NCI-H69 (cell line): ENCODE measurements around the gene TIPIN.
A peak's percentile ranks its signal among the peaks of the same experiment; 100 is the strongest.

Experiments used
- DNase-seq: peaks from one replicate; lab custom pipeline; 2025; lab: John Stamatoyannopoulos, UW

The TIPIN gene

DNA sequence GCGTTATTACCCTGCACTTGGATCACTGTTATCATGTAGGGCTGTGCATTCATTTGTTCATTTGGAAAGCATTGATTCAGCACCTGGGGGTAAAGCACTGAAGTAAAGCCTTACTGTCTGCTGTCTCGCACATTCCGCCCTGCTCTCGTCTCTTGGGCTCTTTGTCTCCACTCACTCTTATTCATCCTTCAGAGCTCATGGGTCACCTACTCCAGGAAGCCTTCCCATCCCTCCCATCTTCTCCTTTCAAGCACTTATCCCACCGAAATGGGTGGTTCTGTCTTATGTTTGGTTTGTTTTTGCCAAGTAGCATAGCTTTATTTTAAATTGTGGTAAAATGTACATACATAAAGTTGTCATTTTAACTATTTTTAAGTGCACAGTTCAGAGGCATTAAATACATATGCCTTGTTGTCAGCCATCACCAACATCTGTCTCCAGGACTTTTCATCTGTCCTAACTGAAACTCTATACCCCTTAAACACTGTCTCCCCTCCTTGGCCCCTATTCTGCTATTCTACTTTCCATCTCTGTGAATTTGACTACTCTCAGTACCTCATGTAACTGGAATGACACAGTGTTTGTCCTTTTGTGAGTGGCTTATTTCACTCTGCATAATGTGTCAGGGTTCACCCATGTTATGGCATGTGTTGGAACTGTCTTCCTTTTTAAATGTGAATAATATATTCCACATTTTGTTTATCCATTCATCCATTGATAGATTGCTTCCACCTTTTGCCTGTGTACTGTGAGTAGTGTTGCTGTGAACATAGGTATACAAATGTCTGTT, 53.8 kb downstream of the TIPIN start:
- no peak for DNase-seq

DNA sequence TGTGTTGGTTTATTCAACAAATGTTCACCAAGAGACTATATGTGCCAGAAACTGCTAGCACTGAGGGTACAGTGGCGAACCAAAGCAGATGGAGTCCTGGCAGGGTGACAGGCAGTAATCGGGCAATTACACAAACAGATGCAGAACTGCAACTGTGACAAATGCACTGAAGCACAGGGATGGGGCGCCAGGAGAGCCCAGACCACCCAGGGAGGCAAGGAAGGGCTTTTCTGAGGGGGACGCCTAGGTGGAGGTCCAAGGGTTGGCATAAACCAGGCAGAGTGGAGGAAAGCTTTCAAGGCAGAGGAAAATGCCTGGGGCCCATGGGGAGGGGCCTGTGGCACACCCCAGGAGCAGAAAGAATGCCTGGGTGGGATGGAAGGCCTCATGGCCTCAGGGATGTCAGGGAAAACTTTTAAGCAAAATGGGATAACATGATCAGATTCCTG, 57.7 kb downstream of the TIPIN start:
- peak; percentile 82 for DNase-seq

DNA sequence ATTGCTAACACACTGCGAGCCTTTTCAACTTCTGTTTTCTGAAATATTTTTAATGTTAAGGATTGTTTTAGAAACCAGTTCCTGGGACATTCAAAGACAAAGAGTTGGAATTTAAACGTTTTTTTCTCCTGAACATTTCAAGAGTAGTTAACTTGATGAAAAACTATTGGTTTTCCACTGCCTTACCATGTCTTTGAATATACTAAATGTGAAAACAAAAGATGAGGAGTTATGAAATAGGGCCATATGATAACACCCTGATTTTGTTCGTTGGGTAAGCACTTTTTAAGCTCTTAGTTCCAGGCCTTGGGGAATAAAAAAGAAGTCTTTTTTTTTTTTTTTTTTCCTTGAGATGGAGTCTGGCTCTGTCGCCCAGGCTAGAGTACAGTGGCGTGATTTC, 60.3 kb downstream of the TIPIN start:
- no peak for DNase-seq

DNA sequence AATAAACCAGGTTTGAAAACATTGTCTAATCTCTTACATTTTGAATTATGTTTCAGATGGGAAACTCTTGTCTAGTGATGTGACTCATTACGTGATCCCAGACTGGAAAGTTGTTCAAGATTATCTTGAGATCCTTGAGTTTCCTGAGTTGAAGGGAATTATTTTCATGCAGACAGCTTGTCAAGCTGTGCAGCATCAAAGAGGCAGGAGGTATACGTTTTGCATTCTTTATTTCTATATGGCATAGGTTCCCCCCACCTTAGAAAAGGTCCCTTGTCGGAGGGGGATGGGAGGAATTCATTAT, 61.6 kb downstream of the TIPIN start:
- peak; percentile 47 for DNase-seq

DNA sequence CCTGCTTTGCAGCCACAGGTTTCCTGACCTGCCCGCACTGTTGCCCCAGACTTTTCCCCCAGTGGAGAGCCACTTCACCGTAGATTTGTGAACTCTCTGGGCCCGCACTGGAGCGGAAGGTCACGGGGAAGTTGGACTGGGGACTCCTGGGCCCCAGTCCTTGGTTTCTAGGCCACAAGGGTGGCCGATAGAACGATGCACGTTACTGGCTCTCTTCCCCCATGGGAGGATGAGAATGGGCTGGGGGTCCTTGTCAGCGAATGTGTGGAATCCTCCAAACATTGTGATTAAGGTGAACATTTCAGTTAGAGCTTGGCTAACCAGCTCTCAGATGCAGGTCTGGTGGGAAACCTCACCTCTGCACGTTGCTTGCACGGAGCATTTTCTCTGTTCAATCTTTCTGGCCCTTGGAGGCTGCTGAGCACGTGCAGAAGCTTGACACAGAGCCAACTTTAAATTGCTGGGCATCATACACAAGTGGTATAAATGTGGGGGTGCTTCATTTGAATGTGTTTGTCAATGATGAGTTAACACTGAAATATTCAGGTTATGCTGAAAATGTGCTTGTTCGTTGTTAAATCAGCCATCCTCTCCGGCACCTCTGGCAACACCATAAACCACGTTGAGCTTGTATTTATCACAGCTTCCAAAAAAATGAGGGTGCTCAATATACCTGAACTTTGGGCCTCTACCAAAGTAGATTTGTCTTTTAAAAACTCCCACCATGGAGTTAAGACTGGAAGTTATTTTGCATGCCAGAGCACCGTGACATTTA, 62.1 kb downstream of the TIPIN start:
- peak; percentile 88 for DNase-seq

DNA sequence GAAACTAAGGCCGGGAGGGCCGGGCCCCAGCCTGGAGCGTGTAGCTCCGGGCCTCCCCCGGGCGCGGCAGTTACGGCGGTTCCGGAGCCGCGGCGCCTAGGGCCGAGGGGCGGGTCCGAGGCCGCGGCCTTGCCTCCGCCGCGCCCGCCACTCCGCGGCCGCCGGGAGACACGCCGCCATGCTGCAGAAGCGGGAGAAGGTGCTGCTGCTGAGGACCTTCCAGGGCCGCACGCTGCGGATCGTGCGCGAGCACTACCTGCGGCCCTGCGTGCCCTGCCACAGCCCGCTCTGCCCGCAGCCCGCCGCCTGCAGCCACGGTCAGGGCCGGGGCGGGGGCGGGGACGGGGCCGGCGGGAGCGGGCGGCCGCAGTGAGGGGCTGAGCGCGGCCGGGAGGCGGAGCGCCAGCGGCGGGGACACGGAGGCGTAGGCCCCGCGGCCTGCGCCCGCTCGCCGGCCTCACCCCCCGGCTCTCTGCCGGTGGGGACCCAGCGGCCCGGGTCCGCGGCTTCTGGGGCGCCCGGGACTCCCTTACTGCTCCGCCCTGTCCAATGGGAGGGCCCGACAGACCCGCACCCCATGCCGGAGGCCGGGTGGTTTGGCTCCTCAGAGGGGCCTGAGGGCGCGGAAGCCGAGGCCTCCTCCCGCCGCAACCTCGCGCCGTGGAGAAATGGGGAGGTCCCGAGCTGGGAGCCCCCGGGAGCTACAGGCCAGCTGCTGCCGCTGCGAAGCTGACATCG, 62.9 kb downstream of the TIPIN start, which contains the start of gene DIS3L:
Gene DIS3L, plus strand, starts transcription at position 150 of the 738 bp plus-strand sequence. Its CDS starts 29 bp downstream, at position 179.
- peak; percentile 85 for DNase-seq

DNA sequence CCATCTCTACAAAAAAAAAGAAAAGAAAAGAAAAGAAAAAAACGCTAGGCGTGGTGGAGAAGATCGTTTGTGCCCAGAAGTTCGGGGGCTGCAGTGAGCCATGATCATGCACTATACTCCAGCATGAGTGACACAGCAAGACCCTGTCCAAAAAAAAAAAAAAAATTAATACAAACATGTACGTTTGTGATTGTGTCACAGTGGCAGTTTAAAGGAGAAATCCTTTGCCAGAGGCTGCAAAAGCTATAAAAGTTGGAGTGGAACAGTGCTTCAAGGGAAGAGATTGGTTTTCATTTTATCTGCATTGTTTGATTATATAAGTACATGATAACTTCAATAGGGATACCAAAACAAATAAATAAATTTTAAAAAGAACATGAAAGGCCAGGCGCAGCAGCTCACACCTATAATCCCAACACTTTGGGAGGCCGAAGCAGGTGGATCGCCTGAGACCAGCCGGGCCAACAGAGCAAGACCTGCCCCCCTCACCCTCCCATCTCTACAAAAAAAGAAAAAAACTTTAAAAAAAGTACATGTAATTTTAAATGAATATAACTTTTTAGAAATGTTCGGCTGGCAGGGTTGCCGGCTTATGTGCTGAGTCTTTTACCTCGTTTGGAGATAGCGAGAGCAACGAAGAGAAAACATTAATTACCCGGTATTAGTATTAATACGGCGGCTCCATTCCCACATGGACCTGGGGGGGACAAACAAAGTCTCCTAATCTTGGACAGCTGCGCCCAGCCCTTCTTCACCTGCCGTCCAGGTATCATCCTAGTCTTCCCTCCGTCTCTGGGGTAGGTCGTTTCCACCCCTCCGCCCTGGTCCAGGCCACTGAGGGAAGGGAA, 63.7 kb downstream of the TIPIN start:
- no peak for DNase-seq

DNA sequence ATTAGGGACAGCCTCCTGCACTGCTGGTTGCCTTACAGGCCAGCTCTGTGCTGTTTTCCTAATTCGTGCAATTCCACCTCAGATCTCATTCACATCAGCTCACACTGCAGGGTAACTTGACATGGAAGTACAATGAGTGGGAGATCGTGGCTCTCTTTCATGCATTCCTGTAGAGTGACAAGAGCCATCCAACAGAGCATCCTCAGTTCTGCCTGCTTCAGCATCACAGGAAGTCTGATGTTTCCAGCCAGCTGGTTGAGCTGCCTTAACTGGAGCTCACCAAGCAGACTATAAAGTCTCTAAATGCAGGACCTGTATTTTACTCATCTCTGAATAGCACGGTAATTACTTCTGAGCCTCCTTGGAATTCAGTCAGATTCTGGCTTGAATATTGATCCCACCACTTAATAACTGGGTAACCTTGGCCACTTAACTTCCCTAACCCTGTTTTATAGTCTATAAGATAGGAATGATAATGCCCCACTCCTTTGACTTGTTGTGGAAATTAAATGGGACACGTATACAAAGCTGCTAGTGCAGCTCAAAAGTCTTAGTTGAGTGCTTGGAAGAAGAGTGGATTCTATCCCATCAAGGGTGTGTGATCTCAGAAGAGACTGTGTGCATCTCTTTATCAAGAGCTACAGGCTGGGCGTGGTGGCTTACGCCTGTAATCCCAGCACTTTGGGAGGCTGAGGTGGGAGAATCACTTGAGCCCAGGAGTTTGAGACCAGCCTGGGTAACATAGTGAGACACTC, 64.5 kb downstream of the TIPIN start:
- DNase-seq = peak; percentile 38

DNA sequence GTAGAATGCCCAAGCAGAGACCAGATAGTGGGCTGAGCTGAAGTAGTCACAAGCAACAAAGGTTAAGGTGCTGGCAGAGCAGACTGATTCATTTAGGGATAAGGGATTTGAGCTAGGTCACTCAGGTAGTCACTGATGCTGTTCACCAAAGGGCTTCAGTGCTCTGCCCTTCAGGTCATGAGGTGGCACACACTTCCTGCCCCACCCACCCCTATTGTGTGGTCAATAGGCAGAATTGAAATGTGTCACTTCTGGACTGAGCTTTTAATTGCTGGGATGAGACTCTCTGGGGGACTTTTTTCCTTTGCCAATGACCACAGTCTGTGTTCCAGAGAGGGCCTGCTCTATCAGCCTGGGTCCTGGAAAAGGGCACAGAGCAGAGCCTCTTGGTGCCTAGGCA, 66.0 kb downstream of the TIPIN start:
- DNase-seq = peak; percentile 40

DNA sequence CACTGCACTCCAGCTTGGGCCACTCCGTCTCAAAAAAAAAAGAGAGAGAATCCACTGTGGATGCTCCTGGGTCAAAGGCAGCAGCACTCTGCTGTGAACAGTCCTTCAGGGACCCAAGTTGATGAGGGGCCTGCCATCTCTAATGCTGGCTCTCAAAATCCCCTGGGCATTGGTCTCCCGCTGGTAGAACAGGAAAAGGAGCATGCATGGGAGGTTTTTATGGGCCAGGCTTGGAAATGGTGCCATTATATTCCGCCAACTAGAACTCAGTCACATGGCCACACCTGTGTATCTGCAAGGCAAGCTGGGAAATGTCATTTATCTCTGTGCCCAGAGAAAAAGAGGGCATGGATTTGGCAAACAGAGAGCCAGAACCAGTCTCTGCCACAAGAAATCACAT, 66.5 kb downstream of the TIPIN start:
- DNase-seq = peak; percentile 73

DNA sequence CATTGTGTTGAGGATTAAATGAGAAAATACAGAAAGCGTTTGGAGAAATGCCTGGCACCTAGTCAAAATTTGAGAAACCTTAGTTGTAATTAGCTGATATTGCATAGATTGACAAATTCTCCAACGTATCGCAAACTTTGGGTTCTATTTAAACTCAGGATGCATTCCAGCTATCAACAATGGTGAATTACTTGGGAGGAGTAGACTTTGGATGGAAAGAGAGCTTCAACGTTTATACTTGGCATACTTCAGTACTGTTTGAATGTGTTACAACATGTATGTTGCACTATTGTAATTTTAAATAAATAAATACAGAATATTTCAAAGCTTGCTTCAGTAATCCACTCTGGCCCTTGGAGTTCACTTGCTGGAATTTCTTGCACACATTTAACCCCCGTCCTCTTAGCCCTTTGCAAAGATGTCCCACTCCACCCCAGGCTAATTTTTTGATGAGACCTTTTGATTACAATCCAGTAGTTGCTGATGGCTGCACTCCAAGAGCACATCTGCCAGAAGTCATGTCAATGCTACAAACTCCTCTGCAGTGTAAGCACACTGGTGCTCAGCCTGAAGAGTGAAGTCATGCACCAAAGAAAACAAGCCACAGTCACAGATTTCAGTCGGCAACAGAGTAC, 67.8 kb downstream of the TIPIN start:
- DNase-seq = peak; percentile 29

DNA sequence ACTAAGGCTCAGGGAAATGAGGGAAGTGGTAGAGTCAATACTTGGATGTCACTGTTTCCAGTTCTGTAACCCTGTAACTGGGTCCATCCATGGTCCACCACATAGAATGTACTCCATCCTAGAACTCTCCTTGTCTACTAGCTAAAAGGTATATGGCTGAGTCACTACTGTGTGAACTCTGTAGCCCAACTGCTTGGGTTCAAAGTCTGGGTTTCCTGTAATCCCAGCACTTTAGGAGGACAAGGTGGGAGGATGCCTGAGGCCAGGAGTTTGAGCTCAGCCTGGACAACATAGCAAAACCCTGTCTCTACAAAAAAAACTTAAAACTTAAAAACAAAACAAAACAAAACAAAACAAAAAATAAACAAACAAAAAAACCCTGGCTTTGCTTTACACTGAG, 68.4 kb downstream of the TIPIN start:
- DNase-seq = peak; percentile 35

DNA sequence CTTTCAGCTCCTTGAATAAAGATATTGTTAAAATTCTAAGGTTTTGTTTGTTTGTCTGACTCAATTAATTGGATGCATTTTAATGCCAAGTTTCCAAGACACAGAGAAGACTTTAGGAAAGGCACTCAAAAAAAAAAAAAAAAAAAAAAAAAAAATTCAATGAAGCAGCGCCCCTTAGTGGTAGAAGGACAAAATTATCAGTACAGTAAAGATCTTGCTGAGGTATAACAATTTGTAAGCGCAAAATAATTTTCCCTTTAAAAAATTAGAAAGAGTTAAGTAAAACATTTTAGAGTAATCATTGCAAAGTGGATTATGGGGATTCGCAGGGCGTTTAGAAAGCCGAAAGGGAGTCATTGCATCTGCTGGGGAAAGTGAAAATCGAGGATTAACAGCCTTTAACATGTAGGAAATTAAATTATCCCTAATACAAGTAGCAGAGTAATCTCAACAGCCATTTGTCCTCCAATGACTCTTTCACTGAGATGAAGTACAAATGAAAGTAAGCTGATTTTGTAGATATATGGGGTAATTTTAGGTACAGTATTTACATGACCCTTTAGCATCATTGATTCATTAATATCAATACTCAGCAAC, 68.9 kb downstream of the TIPIN start:
- peak; percentile 67 for DNase-seq
